HepG2 (cell line): ENCODE data around the gene MVK. TPM values are rescaled to one million over a fixed set of nuclear protein-coding genes. Genes with fewer than 3 reads are reported as not detected.
A peak's percentile ranks its signal among the peaks of the same experiment; 100 is the strongest.

ENCODE experiments used
- ATAC-seq: fragments of 200-7000 bp; cut with Tn5 transposase; 3 replicates; pipeline ENCODE4 v1.9.1; 2020; ENCODE audit warnings: mild to moderate bottlenecking, moderate library complexity
- BruUV-seq: library from RNA; stranded (reverse); fragments of 400-500 nt; replicated peaks from 2 replicates; lab custom pipeline; 2021; lab: Mats Ljungman, UMichigan
- CTCF ChIA-PET: fragments of 300-600 bp; formaldehyde crosslinking; extraction: SDS; loops from one replicate; lab custom pipeline; 2021; ENCODE audit warnings: low total read pairs, inconsistent platforms, low intra/inter-chr PET ratio; lab: Yijun Ruan, JAX
- POLR2A ChIA-PET: fragments of 350-600 bp; sonication (Branson Sonifier 250); formaldehyde crosslinking; loops from one replicate; lab custom pipeline; 2020; ENCODE audit warnings: antibody characterized with exemption, inconsistent platforms; lab: Yijun Ruan, JAX
- DNase-seq: peaks from one replicate; pipeline ENCODE4 v3.0.0-alpha.2; 2015; ENCODE audit warnings: low spot score
- FAIRE-seq: peaks from 3 replicates; lab custom pipeline; 2011; peaks lifted over from hg19 to GRCh38; lab: Jason Lieb, UNC
- H2AFZ ChIP-seq: one replicate; pipeline ENCODE4 v1.6.1; 2011; ENCODE audit warnings: low read length, inconsistent platforms
- H3K27ac ChIP-seq: fragments of 300-600 bp; 3 replicates; pipeline ENCODE4 v1.8.0; 2011; ENCODE audit warnings: mixed run types, mild to moderate bottlenecking, mixed read lengths, low read length, inconsistent platforms; ENCODE audit not compliant: insufficient read depth; ENCODE audit errors: extremely low read length
- H3K27me3 ChIP-seq, 2 experiments: fragments of 200-600 bp in 1 of 2; 2 replicates in 1 of 2; 3 replicates in 1 of 2; pipeline versions ENCODE4 v1.6.0 to v1.8.0; 2011; ENCODE audit warnings: low read length in 2 of 2, mild to moderate bottlenecking in 2 of 2, moderate library complexity in 2 of 2, inconsistent platforms in 1 of 2; ENCODE audit not compliant: insufficient read depth in 2 of 2, control insufficient read depth in 1 of 2
- H3K36me3 ChIP-seq, 2 experiments: fragments of 200-600 bp in 1 of 2; replicated peaks in 1 of 2; 2 replicates in 1 of 2; 3 replicates in 1 of 2; pipeline versions ENCODE4 v1.5.1 to v1.8.0; 2011; ENCODE audit warnings: low read length in 2 of 2, inconsistent platforms in 1 of 2; ENCODE audit not compliant: insufficient read depth in 2 of 2, control insufficient read depth in 1 of 2
- H3K4me1 ChIP-seq: 2 replicates; pipeline ENCODE4 v1.5.1; 2012; ENCODE audit warnings: low read length, inconsistent platforms; ENCODE audit not compliant: insufficient read depth
- H3K4me2 ChIP-seq: 2 replicates; pipeline ENCODE4 v1.6.0; 2011; ENCODE audit warnings: low read depth, low read length, inconsistent platforms
- H3K4me3 ChIP-seq, 3 experiments: fragments of 200-600 bp in 1 of 3; sonication (generic), shearing (Covaris generic) in 1 of 3; replicated peaks in 1 of 3; 2 replicates each; pipeline ENCODE4 v1.5.1; 2011 to 2016; ENCODE audit warnings: low read length in 3 of 3, inconsistent platforms in 2 of 3, low read depth in 2 of 3, mild to moderate bottlenecking in 2 of 3, control low read depth in 1 of 3, mixed read lengths in 1 of 3; ENCODE audit not compliant: insufficient read depth in 1 of 3
- H3K79me2 ChIP-seq: one replicate; pipeline ENCODE4 v1.6.1; 2011; ENCODE audit warnings: low read length, inconsistent platforms; ENCODE audit not compliant: insufficient read depth
- H3K9ac ChIP-seq: 2 replicates; pipeline ENCODE4 v1.6.0; 2011; ENCODE audit warnings: mild to moderate bottlenecking, low read depth, low read length, inconsistent platforms; ENCODE audit not compliant: insufficient read depth
- H3K9me3 ChIP-seq: 2 replicates; pipeline ENCODE4 v1.5.1; 2012; ENCODE audit warnings: mild to moderate bottlenecking, low read length
- H4K20me1 ChIP-seq: 2 replicates; pipeline ENCODE4 v1.6.0; 2011; ENCODE audit warnings: inconsistent platforms, mild to moderate bottlenecking, low read length, moderate library complexity; ENCODE audit not compliant: insufficient read depth
- AGO2 ChIP-seq: fragments of 200-400 bp; formaldehyde crosslinking; optimal IDR thresholded peaks from 2 replicates; pipeline ENCODE3; 2017; ENCODE audit warnings: mild to moderate bottlenecking, low read depth, low read length, moderate library complexity
- SPEN ChIP-seq: sonication (generic); formaldehyde crosslinking; IDR thresholded peaks from 2 replicates; pipeline ENCODE4 v1.5.1; 2020; ENCODE audit warnings: low read depth, mild to moderate bottlenecking, missing genetic modification reagents
- ZNF577 ChIP-seq: sonication (generic); formaldehyde crosslinking; IDR thresholded peaks from 2 replicates; pipeline ENCODE4 v1.4.0; 2020; ENCODE audit warnings: mild to moderate bottlenecking, low read depth, missing genetic modification reagents, borderline replicate concordance
- WGBS: methylation state at CpG from one replicate; pipeline ENCODE4 v1.1.6; 2017; ENCODE audit warnings: low lambda C conversion rate; 5-methylcytosine and 5-hydroxymethylcytosine counted together
- in situ Hi-C: cut with HindIII; loops from 2 replicates; pipeline ENCODE4 v1.10.0; 2017; ENCODE audit warnings: low pct_unique_long_range_greater_than_20kb; ENCODE audit not compliant: extremely low pct_ligation_motif_present
- intact Hi-C: fragments of 100-400 bp; cut with micrococcal nuclease; formaldehyde crosslinking; loops from one replicate; pipeline ENCODE4 v1.10.0; 2022; ENCODE audit not compliant: unreplicated experiment
- polyA plus RNA-seq, 8 experiments: library from polyadenylated mRNA; depleted of rRNA in 3 of 8; stranded (reverse) in 7 of 8; unstranded in 1 of 8; fragments of >200 nt; fragmentation: Illumina TruSeq in 4 of 8; extraction: Trizol in 4 of 8; gene quantifications; 2 replicates each; pipeline versions ENCODE4 v1.2.1 to v1.2.3, GENCODE V29; 2011 to 2016; ENCODE audit warnings: low read depth in 4 of 8, missing spikeins in 1 of 8, mixed read lengths in 1 of 8; ENCODE audit not compliant: insufficient read depth in 1 of 8
- total RNA-seq, 5 experiments: library from RNA; depleted of rRNA; stranded (reverse); fragments of >200 nt; fragmentation: Illumina TruSeq; extraction: Trizol; gene quantifications; 2 replicates each; pipeline ENCODE4 v1.2.3, GENCODE V29; 2016; ENCODE audit warnings: low read depth in 1 of 5

The MVK gene
- total and polyA plus RNA-seq, 2 of the 13 experiments (the other 11 are each of a cell fraction or from before 2014, with no cell fraction given) = 11.6 to 66.9 TPM

GRCh38 chr12:109594556-109595317 is 21.1 kb downstream of the MVK start:
- Histone ChIP-seq H3K4me1 (peaks cover 27% of the 10 kb centered on the region), H3K36me3 (peaks cover 4 to 30% of the 10 kb centered on the region in 2 experiments; a peak in 4 of 5 replicates)
- POLR2A ChIA-PET = interaction anchor here (1.2 kb wide), 1 partner anchor 42 kb away, joined by 3 read pairs; no protein-coding TSS in a partner anchor
- no peak for FAIRE-seq
- TF ChIP-seq AGO2 (peak; percentile 20), ZNF577 (CRISPR knock-in tag) (no peak)
- TF ChIP-seq, all 625 proteins: peak for 1
- no peak overlapping the region for H3K4me2 ChIP-seq
- H3K79me2 ChIP-seq = no peaks in the 10 kb centered on the region
- WGBS = 95% methylated on average over 11 of the region's 15 CpGs
- BruUV-seq = no TSS peak
- no peak overlapping the region for H2AFZ ChIP-seq
- DNase-seq = no peak
- no peak overlapping the region for H3K27ac ChIP-seq
- no peaks in the 10 kb centered on the region for H3K9me3 ChIP-seq
- H4K20me1 ChIP-seq = no peaks in the 10 kb centered on the region
- H3K27me3 ChIP-seq = no peaks in the 10 kb centered on the region; a peak in 1 of 5 replicates
- intact Hi-C loops = loop anchor here (5.0 kb wide), 1 partner anchor 77 kb away; no protein-coding TSS in a partner anchor
- in situ Hi-C loops = loop anchor here (5.0 kb wide), 2 partner anchors 118 to 178 kb away; partner anchors contain the start of gene FAM222A
- no peak overlapping the region for H3K9ac ChIP-seq
- H3K4me3 ChIP-seq = no peak overlapping the region
- CTCF ChIA-PET = no interaction called here
- no peak for ATAC-seq

GRCh38 chr12:109595321-109595902 is 21.8 kb downstream of the MVK start:
- POLR2A ChIA-PET = no interaction called here

More at GRCh38 chr12:109595321-109595902, 21.8 kb downstream of the MVK start:
- Histone ChIP-seq H4K20me1 (no peaks in the 10 kb centered on the region), H3K4me3 (no peak overlapping the region), H3K79me2 (no peaks in the 10 kb centered on the region), H3K27ac (no peak overlapping the region), H3K36me3 (peaks cover 4 to 27% of the 10 kb centered on the region in 2 experiments; a peak in 4 of 5 replicates), H3K9me3 (no peaks in the 10 kb centered on the region), H2AFZ (no peak overlapping the region), H3K9ac (no peak overlapping the region), H3K4me2 (no peak overlapping the region), H3K27me3 (no peaks in the 10 kb centered on the region; a peak in 1 of 5 replicates), H3K4me1 (peaks cover 28% of the 10 kb centered on the region)
- intact Hi-C loops (loop anchor here (5.0 kb wide), 1 partner anchor 78 kb away; no protein-coding TSS in a partner anchor), in situ Hi-C loops (loop anchor here (5.0 kb wide), 2 partner anchors 117 to 177 kb away; partner anchors contain the start of gene FAM222A)
- WGBS = 97% methylated on average over 6 of the region's 10 CpGs
- CTCF ChIA-PET = no interaction called here
- no peak for TF ChIP-seq SPEN (CRISPR knock-in tag)
- FAIRE-seq = no peak
- no peak for DNase-seq
- ATAC-seq = no peak
- BruUV-seq = no TSS peak
